Suprapubic skin (tissue), 4 donors: ENCODE results near the gene PREX1. TPM values are rescaled to one million over a fixed set of nuclear protein-coding genes. Genes with fewer than 3 reads are reported as not detected.

ENCODE experiments used
- DNase-seq, 2 donors: peaks; one replicate each; pipeline ENCODE4 v3.0.0-alpha.2; 2019; ENCODE audit warnings: low spot score in 2 of 2
- H3K27ac ChIP-seq: fragments of 200-600 bp; sonication (generic); one replicate; pipeline ENCODE4 v1.5.1; 2019
- H3K27me3 ChIP-seq: fragments of 200-600 bp; sonication (generic); one replicate; pipeline ENCODE4 v1.5.1; 2019
- H3K36me3 ChIP-seq: fragments of 200-600 bp; sonication (generic); one replicate; pipeline ENCODE4 v1.5.1; 2019
- H3K4me1 ChIP-seq: fragments of 200-600 bp; sonication (generic); one replicate; pipeline ENCODE4 v1.5.1; 2019
- H3K4me3 ChIP-seq: fragments of 200-600 bp; sonication (generic); one replicate; pipeline ENCODE4 v1.5.1; 2019; ENCODE audit warnings: mild to moderate bottlenecking
- H3K9me3 ChIP-seq: fragments of 200-600 bp; sonication (generic); one replicate; pipeline ENCODE4 v1.5.1; 2019
- CTCF ChIP-seq, 2 donors: fragments of 200-600 bp in 1 of 2; fragments of 450-650 bp in 1 of 2; sonication (generic) in 1 of 2; IDR thresholded peaks; one replicate each; pipeline ENCODE4 v1.5.1; 2016 to 2019; ENCODE audit warnings: antibody characterized with exemption in 2 of 2, mild to moderate bottlenecking in 1 of 2, moderate library complexity in 1 of 2
- EP300 ChIP-seq: sonication (generic); formaldehyde crosslinking; IDR thresholded peaks from one replicate; pipeline ENCODE4 v1.6.1; 2017; ENCODE audit warnings: antibody characterized with exemption
- POLR2A ChIP-seq, 2 donors: fragments of 450-650 bp; IDR thresholded peaks; one replicate each; pipeline ENCODE4 v1.6.1; 2017; ENCODE audit warnings: antibody characterized with exemption in 2 of 2, mild to moderate bottlenecking in 2 of 2, moderate library complexity in 2 of 2
- POLR2AphosphoS5 ChIP-seq, 3 donors: sonication (generic); formaldehyde crosslinking; IDR thresholded peaks; one replicate each; pipeline ENCODE4 v1.6.1; 2017; ENCODE audit warnings: antibody characterized with exemption in 3 of 3
- WGBS: methylation state at CpG from one replicate; pipeline ENCODE4 v1.1.5; 2018; 5-methylcytosine and 5-hydroxymethylcytosine counted together
- total RNA-seq, 4 donors: library from RNA; depleted of rRNA; stranded (reverse); fragments of >200 nt; gene quantifications; one replicate each; pipeline ENCODE4 v1.1.0, GENCODE V29; 2016

Gene PREX1
- total RNA-seq, 4 donors from 2014 or later, result 4.7 to 15.1 (median 10.2) TPM

DNA sequence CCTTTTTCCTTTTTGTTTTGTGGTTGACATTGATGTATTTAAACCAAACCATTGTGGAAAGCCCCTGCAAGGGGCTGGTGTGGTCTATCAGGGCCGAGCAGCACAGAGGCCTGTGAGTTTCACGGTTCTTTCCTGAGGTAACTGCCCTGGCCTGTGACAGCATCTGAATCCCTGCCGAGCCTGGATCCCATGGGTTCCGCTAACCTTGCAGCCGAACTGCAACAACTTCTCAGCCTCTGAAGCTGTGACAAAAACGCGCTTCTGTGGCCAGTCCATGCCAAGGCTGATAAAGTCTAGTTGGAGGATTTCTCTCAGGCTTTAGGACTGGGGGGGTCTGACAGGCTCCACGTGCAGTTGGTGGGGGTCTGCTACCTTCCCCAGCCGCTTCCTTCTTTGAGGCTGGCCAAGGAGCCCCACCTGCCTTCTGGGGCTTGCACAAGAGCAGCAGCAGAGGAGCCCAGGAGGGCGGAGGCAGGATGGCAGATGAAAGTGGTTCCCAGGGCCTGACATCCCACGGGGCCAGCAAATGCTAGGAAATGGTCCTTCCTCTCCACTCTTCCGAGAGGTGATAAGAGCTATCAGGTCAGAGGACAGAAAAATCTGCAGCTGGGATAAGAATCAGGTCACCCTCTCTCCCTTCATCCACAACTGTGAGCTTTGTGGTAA, 150.9 kb downstream of the PREX1 start:
- Histone ChIP-seq H3K27me3 (no peaks in the 10 kb centered on the region), H3K4me1 (peaks cover under 1% of the 10 kb centered on the region), H3K4me3 (no peak overlapping the region), H3K27ac (no peak overlapping the region), H3K9me3 (no peaks in the 10 kb centered on the region), H3K36me3 (peaks cover 19% of the 10 kb centered on the region)
- no peak for DNase-seq
- TF ChIP-seq EP300, result no peak
- TF ChIP-seq POLR2A (IDR thresholded peaks at IDR 0.05), result no peak
- no peak for TF ChIP-seq CTCF (IDR thresholded peaks at IDR 0.05)
- 83% methylated on average over 11 of the region's 12 CpGs for WGBS

DNA sequence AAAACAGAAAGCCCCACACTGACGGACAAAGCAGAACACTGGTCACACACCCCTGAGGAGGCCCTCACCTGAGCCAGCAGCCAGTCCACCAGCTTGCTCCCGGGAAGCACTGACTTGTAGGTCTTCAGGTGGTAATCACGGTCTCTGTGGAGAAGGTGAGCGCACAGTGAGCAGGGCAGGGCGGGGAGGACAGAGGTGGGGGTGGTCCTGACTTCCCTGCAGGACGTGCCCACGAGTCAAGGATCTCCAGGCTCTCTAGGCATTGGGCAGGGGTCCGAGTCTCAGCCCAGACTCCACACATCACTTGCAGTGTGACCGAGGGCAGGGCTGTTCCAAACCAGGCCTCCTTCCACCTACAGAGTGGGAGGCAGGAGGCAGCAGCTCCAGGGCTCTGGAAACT, 151.7 kb downstream of the PREX1 start:
- 86% methylated on average over 9 of the region's 9 CpGs for WGBS
- H3K4me3 ChIP-seq, result no peak overlapping the region
- H3K4me1 ChIP-seq, result no peaks in the 10 kb centered on the region
- DNase-seq, result no peak
- no peak overlapping the region for H3K27ac ChIP-seq
- H3K9me3 ChIP-seq, result no peaks in the 10 kb centered on the region
- H3K36me3 ChIP-seq, result peaks cover 19% of the 10 kb centered on the region
- TF ChIP-seq POLR2AphosphoS5 (IDR thresholded peaks at IDR 0.05) (no peak), POLR2A (IDR thresholded peaks at IDR 0.05) (no peak), CTCF (IDR thresholded peaks at IDR 0.05) (no peak), EP300 (no peak)
- H3K27me3 ChIP-seq, result no peaks in the 10 kb centered on the region

DNA sequence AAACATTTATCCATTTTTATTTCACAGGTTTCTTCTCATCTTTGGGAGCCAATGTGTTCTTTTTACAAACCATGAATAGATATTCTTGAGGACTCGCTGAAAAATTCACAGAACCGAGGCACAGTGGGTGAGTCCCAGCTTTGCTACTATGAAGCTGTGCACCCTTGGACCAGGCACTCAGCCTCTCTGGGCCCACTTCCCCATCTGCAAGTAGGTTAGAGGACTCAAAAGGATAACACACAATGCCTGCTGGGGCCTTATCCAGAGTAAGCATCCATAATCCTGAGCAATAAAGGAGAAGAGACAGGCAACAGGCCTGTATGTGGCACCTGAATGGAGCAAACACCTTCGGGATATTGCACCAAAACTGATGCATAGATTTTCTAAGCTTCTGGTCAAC, 153.3 kb downstream of the PREX1 start:
- Histone ChIP-seq H3K36me3 (peaks cover 17% of the 10 kb centered on the region), H3K27ac (no peak overlapping the region), H3K4me3 (no peak overlapping the region), H3K4me1 (no peaks in the 10 kb centered on the region), H3K9me3 (no peaks in the 10 kb centered on the region), H3K27me3 (no peaks in the 10 kb centered on the region)
- 95% methylated on average over 3 of the region's 3 CpGs for WGBS
- no peak for DNase-seq
- TF ChIP-seq CTCF (IDR thresholded peaks at IDR 0.05) (no peak), EP300 (no peak)

- no peaks in the 10 kb centered on the region for H3K4me1 ChIP-seq
- no peak overlapping the region for H3K27ac ChIP-seq
- H3K4me3 ChIP-seq, result no peak overlapping the region
- 86% methylated on average over 4 of the region's 4 CpGs for WGBS
- H3K9me3 ChIP-seq, result no peaks in the 10 kb centered on the region
- H3K27me3 ChIP-seq, result no peaks in the 10 kb centered on the region
- TF ChIP-seq CTCF (IDR thresholded peaks at IDR 0.05) (no peak), POLR2A (IDR thresholded peaks at IDR 0.05) (no peak), EP300 (no peak), POLR2AphosphoS5 (IDR thresholded peaks at IDR 0.05) (no peak)
- DNase-seq, result no peak
- peaks cover 12% of the 10 kb centered on the region for H3K36me3 ChIP-seq
These were observed 154.3 kb downstream of the PREX1 start for GRCh38 chr20:48673507-48673906.

- no peaks in the 10 kb centered on the region for H3K27me3 ChIP-seq
- H3K36me3 ChIP-seq, result peaks cover 12% of the 10 kb centered on the region
- H3K4me1 ChIP-seq, result no peaks in the 10 kb centered on the region
- no peak overlapping the region for H3K4me3 ChIP-seq
- WGBS, result 96% methylated on average over 8 of the region's 8 CpGs
- TF ChIP-seq EP300 (no peak), CTCF (IDR thresholded peaks at IDR 0.05) (no peak), POLR2A (IDR thresholded peaks at IDR 0.05) (no peak), POLR2AphosphoS5 (IDR thresholded peaks at IDR 0.05) (no peak)
- no peak for DNase-seq
- no peak overlapping the region for H3K27ac ChIP-seq
- H3K9me3 ChIP-seq, result no peaks in the 10 kb centered on the region
These were observed 155.5 kb downstream of the PREX1 start for GRCh38 chr20:48672324-48672723.
